Measurements from ENCODE around the gene LRRN2. TPM values are rescaled to one million over a fixed set of nuclear protein-coding genes. Genes with fewer than 3 reads are reported as not detected.

LRRN2 gene
- total RNA-seq, 1 experiment from 2014 or later: 4.6 TPM

GRCh38 chr1:204577794-204578478 lies 107.6 kb downstream of the LRRN2 start:
- no peak overlapping the region for H2AFZ ChIP-seq
- POLR2A ChIA-PET (ENCODE audit: unreplicated experiment): interaction anchor here (1.0 kb wide), 1 partner anchor 830 kb away, joined by 4 read pairs; no protein-coding TSS in a partner anchor
- CTCF ChIA-PET: no interaction called here
- H3K4me1 ChIP-seq (replicated peaks; ENCODE audit: insufficient read depth): peaks cover 14% of the 10 kb centered on the region
- H3K79me2 ChIP-seq (ENCODE audit: low read depth): no peaks in the 10 kb centered on the region
- no peaks in the 10 kb centered on the region for H4K20me1 ChIP-seq (ENCODE audit: insufficient read depth)
- peaks cover 10% of the 10 kb centered on the region; the same call in 1 of the 2 replicates for H3F3A ChIP-seq (ENCODE audit: insufficient read depth, low read depth)
- H3K27me3 ChIP-seq (ENCODE audit: insufficient read depth, low read depth): no peaks in the 10 kb centered on the region
- H3K9me2 ChIP-seq (ENCODE audit: insufficient read depth): no peaks in the 10 kb centered on the region
- TF ChIP-seq, protein P1, sequence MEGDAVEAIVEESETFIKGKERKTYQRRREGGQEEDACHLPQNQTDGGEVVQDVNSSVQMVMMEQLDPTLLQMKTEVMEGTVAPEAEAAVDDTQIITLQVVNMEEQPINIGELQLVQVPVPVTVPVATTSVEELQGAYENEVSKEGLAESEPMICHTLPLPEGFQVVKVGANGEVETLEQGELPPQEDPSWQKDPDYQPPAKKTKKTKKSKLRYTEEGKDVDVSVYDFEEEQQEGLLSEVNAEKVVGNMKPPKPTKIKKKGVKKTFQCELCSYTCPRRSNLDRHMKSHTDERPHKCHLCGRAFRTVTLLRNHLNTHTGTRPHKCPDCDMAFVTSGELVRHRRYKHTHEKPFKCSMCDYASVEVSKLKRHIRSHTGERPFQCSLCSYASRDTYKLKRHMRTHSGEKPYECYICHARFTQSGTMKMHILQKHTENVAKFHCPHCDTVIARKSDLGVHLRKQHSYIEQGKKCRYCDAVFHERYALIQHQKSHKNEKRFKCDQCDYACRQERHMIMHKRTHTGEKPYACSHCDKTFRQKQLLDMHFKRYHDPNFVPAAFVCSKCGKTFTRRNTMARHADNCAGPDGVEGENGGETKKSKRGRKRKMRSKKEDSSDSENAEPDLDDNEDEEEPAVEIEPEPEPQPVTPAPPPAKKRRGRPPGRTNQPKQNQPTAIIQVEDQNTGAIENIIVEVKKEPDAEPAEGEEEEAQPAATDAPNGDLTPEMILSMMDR (conservative IDR thresholded peaks at IDR 0.05): no peak
- H3K36me3 ChIP-seq (ENCODE audit: low read depth): no peaks in the 10 kb centered on the region
- intact Hi-C loops (cut with micrococcal nuclease; ENCODE audit: unreplicated experiment): no loop called here
- H3K4me3 ChIP-seq: no peak overlapping the region
- no peaks in the 10 kb centered on the region for H3K9me3 ChIP-seq (ENCODE audit: insufficient read depth, low read depth)
- BruUV-seq (replicated peaks): no TSS peak
- no peak overlapping the region for H3K27ac ChIP-seq
- no peak for DNase-seq
- no peak overlapping the region for H3K4me2 ChIP-seq

DNA sequence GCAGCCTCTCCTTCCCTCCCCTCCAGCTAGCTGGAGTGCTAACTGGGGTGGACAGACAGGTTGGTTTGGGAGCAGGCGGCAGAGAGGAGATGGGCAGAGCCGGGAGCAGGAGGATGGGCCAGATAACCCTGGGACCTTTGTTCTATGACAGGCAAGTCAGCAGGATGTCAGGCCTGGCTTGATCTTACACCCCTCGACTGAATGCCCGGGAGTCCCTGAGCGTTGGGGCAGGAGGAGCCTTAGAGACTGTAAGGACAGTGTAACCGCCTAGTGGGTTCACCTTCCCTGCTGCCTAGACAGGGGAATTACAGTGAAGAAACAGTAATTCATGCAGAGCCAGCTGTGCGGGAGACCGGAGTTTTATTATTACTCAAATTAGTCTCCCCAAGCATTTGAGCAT lies 109.1 kb downstream of the LRRN2 start:
- H2AFZ ChIP-seq: no peak overlapping the region

DNA sequence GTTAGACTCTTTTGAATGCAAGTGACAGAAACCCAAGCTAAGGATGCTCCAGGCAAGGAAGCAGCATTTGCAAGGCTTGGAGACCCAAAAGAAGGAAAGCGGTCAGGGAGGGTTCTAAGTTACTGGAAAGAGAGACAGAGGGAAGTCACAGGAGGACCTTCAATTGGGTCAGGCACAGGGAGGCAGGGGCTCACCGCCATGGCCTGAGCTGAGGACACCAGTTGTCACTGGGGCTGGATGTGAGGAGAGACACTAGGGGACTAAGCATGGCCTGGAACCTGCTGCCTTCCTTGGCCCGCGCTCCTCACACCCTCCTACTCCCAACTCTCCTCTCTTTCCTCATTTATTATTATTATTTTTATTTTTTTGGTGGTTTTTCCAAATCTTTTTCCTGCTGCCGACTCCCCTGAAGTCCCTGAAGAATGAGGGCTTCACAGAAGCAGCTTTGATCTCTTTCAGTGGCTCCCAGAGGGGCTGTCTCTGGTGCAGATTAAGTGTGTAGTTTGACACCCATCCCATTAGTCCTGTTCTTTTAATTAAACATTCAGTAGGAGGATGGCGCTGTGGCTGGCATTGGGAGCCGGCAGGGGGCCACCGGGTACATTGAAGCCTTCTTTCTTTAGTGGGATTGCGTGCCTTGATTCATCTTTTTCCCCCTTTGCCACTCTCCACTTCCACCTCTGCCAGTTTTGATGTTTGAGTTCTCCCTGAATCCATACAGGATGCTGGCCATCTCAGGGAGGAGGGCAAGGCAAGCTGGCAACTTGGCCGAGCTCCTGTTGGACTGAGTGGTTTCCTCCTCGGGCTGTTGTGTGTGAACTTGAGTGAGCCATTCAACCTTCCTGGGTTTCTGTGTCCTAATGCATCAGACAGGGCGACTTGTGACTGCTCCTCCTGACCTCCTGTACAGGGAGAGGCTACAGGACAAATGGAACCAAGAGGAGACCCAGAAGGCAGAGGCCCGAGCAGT lies 110.0 kb downstream of the LRRN2 start:
- no TSS peak for BruUV-seq (replicated peaks)
- Histone ChIP-seq H3K4me1 (replicated peaks; ENCODE audit: insufficient read depth) (peaks cover 20% of the 10 kb centered on the region), H3K27ac (no peak overlapping the region), H3K36me3 (ENCODE audit: low read depth) (no peaks in the 10 kb centered on the region), H3F3A (ENCODE audit: insufficient read depth, low read depth) (peaks cover 22% of the 10 kb centered on the region; the same call in 1 of the 2 replicates), H3K27me3 (ENCODE audit: insufficient read depth, low read depth) (no peaks in the 10 kb centered on the region), H3K79me2 (ENCODE audit: low read depth) (no peaks in the 10 kb centered on the region), H3K9me2 (ENCODE audit: insufficient read depth) (no peaks in the 10 kb centered on the region), H3K4me3 (no peak overlapping the region), H3K4me2 (no peak overlapping the region), H3K9me3 (ENCODE audit: insufficient read depth, low read depth) (0 out of 2 replicates have a peak, but pooled peaks cover 4% of the 10 kb centered on the region), H2AFZ (no peak overlapping the region), H4K20me1 (ENCODE audit: insufficient read depth) (no peaks in the 10 kb centered on the region)
- TF ChIP-seq, protein P1 (conservative IDR thresholded peaks at IDR 0.05): no peak
- no peak for TF ChIP-seq EZH2 (IDR thresholded peaks at IDR 0.05; ENCODE audit: low read depth)
- ChIA-PET POLR2A (ENCODE audit: unreplicated experiment) (interaction anchor here (0.6 kb wide), 1 partner anchor 34 kb away, joined by 3 read pairs; no protein-coding TSS in a partner anchor), CTCF (interaction anchor here (0.6 kb wide), 1 partner anchor 13 kb away, joined by 16 read pairs; no protein-coding TSS in a partner anchor)
- DNase-seq: no peak
- intact Hi-C loops (cut with micrococcal nuclease; ENCODE audit: unreplicated experiment): no loop called here

More for the DNA sequence above, 109.1 kb downstream of the LRRN2 start:
- ChIA-PET CTCF (interaction anchor here (0.6 kb wide), 1 partner anchor 12 kb away, joined by 16 read pairs; no protein-coding TSS in a partner anchor), POLR2A (ENCODE audit: unreplicated experiment) (no interaction called here)
- Histone ChIP-seq H3K4me3 (no peak overlapping the region), H3K9me2 (ENCODE audit: insufficient read depth) (no peaks in the 10 kb centered on the region), H3K27me3 (ENCODE audit: insufficient read depth, low read depth) (no peaks in the 10 kb centered on the region), H3K36me3 (ENCODE audit: low read depth) (no peaks in the 10 kb centered on the region), H3K9me3 (ENCODE audit: insufficient read depth, low read depth) (no peaks in the 10 kb centered on the region), H3F3A (ENCODE audit: insufficient read depth, low read depth) (peaks cover 19% of the 10 kb centered on the region; the same call in 1 of the 2 replicates), H3K4me2 (no peak overlapping the region), H3K79me2 (ENCODE audit: low read depth) (no peaks in the 10 kb centered on the region), H4K20me1 (ENCODE audit: insufficient read depth) (no peaks in the 10 kb centered on the region), H3K27ac (no peak overlapping the region), H3K4me1 (replicated peaks; ENCODE audit: insufficient read depth) (peaks cover 20% of the 10 kb centered on the region)
- BruUV-seq (replicated peaks): no TSS peak
- intact Hi-C loops (cut with micrococcal nuclease; ENCODE audit: unreplicated experiment): no loop called here
- no peak for TF ChIP-seq EZH2 (IDR thresholded peaks at IDR 0.05; ENCODE audit: low read depth)
- TF ChIP-seq, protein P1 (conservative IDR thresholded peaks at IDR 0.05): no peak
- no peak for DNase-seq

Data from PC-9 (cell line).